Measurements from ENCODE around the gene FBXO9.
A peak's percentile ranks its signal among the peaks of the same experiment; 100 is the strongest.

The FBXO9 gene

DNA sequence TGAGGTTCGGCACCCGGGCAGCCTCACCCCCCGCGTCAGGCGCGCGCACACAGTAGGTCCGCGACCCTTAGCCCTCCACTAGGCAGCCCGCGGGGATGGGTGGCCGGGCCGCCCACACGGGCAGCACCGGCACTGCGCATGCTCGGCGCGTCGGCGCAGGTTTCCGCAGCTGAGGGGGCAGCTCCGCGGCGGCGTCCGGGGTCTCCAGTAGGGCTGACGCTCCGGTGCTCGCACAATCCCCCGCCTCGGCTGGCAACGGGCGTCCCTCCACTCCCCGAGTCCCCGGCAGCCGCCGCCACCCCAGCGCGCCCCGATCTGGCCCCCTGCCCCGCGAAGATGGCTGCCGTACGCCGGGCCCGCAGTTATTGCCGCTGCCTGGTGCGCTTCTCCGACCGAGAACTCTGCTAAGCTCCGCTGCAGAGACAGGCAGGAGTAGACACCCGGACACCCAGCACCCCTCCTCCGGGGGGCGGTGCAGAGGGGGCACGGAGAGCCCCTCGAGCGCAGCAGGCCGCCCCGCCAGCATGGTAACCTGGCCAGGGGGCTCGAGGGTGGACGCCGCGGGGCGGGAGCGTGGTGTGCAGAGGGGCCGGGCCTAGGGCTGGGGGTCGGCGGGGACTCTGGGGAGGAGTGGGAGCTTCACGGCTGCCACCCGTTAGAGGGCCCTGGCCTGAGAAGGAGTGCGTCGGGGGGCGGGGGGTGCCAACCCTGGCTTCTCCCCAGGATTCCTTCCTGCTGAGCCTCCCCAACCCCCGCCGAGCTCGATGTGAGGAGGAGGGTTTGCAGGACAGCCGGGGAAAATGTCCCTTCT lies at the start of gene FBXO9:
Gene FBXO9 (plus strand): TSS at position 139 of the 811 bp plus-strand sequence. CDS start 386 bp downstream, at position 525.
- DNase-seq, result peak; percentile 59

- no peak for DNase-seq
Measured at GRCh38 chr6:53015486-53015885, 49.7 kb upstream of the FBXO9 start.

DNA sequence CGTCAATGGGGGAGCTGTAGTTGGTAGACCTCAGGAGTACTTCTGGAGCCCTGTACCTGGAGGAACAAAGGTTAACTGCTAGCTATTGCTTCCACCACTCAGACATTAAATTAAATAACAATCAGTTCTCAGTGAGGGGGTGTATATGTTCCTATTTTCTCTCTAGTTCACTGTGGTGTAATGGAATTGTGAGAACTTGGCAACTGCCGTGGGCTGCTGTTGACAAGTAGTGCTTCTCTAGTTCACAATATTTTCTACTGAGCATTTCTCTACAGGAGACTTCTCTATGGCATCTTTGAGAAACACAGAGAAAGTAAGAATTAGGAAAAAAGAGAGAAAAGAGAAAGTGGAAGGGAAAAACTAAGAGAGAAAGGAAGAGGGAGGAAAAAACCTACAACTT lies 46.8 kb upstream of the FBXO9 start:
- DNase-seq, result no peak

- no peak for DNase-seq
Measured at GRCh38 chr6:53020005-53020744, 45.0 kb upstream of the FBXO9 start.

DNA sequence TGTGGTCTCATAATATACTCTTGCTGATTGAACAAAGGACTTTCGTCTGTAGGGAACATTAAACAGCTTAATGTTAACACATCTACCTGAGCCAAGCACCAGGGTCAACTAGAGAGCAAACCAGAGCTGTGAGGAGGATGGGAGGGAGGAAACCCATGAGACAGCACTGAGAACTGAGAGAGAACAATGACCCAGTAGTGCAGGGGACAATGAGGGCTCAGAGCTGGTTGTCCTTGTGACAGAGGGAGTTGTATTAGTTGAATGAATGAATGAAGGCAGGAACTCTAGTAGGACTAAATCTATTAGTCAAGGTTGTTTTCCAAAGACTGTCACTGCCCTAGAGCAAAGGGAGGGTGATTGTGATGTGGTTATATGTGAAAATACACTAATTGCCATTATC lies 41.9 kb upstream of the FBXO9 start:
- DNase-seq, result no peak

- DNase-seq, result no peak
Measured at GRCh38 chr6:53026526-53026925, 38.7 kb upstream of the FBXO9 start.

DNA sequence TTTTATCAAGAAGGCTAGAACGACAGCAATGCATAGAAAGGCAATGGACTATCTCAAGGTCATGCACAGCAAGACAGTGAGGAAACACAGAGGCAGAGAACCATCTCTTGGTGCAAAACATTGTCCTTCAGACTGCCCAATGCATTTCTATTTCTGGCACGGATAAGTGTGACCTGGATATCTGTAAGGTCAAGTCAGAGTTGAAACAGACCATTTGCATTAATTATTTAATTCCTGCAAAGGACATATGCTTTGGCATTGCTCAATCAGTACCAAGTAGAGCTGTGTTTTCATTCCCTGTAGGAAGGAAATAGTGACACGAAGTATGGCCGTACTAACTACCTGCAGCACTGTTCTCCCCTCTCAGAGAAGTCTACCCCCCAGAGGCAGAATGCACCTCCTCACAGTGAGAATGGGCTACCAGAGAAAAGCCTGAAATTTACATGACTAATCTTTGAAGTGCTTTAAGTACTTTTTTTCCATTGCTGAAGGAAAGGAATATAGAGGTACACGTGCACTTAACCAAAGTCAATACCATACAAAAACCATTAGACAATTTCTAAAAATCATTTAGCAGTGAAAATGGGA lies 38.0 kb upstream of the FBXO9 start:
- no peak for DNase-seq

GRCh38 chr6:53028467-53028866 lies 36.7 kb upstream of the FBXO9 start:
- no peak for DNase-seq

DNA sequence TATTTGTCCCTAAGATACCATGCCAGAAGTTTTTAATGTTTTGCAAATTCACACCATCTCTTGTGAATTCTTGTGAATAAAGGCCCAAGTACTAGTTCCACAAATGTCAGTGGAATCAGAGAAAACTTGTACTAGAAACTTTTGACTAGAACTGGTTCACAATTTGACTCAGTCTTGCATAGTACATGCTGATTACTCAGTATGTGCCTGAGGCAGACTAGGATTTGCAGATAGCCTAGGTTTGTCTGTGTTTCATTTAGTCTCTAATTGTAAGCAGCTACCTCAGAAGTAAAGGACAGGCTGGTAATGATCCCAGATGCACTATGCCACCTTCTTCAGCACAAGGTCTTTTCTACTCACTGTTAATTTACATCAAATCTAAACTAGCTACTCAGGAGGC lies 35.9 kb upstream of the FBXO9 start:
- no peak for DNase-seq

DNA sequence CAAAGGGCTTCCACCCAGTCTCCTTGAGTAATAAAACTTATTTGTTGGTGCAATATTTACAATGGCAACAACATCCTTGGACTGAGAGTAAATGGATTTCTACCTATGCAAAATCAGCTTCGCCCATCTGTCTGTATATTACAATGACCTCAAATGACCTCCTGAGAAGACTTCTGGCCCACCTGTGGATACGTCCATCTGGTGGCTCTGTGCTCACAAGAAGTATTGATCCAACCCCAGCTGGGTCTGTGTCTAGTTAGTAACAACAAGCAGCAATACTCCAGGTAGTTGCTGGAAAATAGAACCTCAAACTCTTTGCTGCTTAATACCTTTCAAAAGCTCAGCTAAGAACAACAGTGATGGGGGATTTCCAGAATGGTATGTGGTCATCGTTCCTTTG lies 35.4 kb upstream of the FBXO9 start:
- DNase-seq, result no peak

GRCh38 chr6:53031281-53031680 lies 33.9 kb upstream of the FBXO9 start:
- no peak for DNase-seq

DNA sequence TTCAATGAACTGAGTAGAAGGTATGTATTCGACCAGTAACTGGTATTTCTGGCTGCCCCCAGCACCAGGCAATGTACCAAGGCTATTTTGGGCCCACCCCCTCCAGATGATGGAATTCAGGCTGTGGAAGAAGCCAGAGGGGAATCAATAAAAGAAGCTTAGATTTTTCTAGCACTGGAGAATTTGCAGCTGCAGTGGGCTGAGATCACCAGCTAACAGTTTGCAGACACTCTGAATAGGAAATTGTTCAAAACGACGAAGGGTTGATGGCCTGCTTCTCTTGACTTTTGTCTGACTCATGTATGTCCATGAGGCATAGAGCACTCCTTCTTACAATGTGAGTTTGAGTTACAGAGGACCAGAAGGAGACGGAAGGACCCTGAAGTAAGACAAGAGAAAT lies 32.4 kb upstream of the FBXO9 start:
- DNase-seq, result no peak

DNA sequence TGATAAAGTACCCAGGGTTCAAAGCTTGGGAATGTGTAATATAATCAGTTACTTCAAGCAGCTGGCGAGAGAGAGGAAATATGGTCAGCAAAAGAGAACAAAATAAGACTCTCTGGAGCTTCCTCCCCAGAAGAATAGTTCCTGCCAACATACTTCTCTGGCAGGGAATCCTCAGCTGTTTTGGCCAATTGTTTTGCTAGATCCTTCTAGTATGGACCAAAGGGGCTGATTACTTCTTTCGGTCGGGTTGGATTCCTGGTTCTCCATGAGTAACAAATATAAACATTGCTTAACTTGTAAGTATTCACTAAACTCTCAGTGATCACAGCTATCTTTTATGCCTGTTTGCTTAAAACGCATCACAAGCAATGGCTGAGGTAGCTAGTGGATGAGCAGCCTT lies 31.4 kb upstream of the FBXO9 start:
- DNase-seq, result no peak

DNA sequence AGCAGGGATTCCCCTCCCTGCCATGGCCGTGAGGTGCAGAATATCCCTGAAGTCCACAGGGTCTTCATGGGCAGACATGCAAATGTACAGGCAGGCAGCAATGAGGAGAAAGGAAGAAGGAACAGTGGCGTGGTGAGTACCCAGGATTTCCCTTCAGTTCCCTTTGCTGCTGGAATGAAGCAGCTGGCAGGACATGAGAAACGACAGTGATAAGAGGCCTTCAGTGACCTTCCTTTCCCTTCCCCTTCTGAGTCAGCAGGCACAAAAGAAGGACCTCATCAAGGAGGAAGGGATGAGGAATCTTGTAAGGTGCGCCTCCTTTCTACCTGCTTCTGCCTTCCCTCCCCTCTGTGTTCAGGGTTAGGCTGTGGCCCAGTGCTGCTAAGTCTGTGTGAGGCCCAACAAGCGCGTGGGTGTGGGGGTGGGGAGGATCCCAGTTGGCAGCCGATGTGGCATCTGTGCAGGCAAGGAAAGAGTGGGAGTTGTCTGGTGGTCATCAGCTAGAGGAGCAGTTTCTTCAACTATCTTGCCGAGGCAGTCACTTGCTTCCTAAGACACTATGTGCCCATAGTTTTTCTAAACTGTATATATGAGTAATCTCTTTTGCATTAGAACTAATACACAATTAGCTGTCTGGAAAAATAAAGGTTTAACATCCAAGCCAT lies 29.5 kb upstream of the FBXO9 start:
- DNase-seq, result no peak

DNA sequence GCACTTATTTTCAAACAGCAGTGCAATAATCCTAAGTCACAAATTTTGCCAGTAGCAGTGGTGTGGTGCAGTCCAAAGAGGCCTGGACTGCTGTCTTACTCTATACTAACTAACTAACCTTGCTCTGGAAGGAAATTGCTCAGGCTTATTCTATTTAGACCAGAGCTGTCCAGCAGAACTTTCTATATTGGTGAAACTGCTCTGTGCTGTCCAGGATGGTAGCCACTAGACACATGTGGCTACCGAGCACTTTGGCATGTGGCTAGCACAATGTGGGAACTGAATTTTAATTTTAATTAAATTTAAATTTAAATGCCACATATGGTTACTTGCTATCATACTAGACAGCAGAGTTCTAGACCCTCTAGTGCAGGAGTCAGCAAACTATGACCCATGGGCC lies 27.1 kb upstream of the FBXO9 start:
- no peak for DNase-seq

DNA sequence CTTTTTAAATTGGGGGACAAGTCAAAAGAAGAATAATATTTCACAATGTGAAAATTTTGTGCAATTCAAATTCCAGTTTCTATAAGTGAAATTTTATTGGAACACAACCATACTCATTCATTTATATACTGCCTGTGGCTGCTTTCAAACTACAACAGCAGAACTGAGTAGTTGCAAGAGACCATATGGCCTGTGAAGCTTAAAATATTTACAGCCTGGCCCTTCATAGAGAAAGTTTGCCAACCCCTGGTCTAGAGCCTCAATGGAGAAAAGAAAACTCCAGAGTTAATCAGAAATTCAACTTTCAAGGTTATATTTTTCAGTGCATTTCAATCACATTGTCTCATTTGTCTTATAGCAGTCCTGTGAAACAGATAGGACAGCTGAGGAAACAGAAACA lies 26.6 kb upstream of the FBXO9 start:
- no peak for DNase-seq

- DNase-seq, result no peak
Measured at GRCh38 chr6:53041356-53041755, 23.8 kb upstream of the FBXO9 start.

- no peak for DNase-seq
Measured at GRCh38 chr6:53042112-53042511, 23.1 kb upstream of the FBXO9 start.

DNA sequence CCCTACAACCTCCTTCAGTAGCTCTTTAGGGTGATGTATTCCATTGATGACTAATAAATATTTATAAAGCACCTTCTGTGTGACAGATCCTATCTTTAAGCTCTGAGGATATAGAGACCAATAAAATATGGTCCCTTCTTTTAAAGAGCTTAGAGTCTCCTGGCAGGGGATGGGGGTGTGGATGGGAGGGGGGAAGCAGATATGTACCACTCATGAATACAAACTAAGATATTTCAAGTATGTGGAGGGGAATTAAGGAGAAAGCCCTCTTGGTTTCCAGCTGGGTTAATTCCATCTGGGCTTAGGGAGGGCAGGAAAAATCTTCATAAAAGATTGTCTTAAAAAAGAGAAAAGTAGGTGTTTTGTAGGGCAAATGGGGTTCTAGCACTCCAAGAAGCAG lies 21.6 kb upstream of the FBXO9 start:
- DNase-seq, result no peak

DNA sequence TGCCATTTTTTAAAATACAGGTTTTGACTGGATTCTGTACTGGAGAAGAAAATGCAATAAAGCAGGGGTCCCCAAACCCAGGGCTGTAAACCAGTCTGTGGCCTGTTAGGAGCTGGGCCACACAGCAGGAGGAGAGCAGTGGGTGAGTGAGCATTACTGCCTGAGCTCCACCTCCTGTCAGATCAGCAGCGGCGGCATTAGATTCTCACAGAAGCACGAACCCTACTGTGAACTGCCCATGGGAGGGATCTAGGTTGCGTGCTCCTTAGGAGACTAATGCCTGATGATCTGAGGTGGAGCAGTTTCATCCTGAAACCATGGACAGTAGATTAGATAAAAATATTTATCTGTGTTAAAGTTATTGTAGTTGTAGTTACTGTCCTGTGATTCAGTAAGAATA lies 21.1 kb upstream of the FBXO9 start:
- DNase-seq, result no peak

GRCh38 chr6:53044572-53044971 lies 20.6 kb upstream of the FBXO9 start:
- no peak for DNase-seq

GRCh38 chr6:53045891-53046673 lies 19.1 kb upstream of the FBXO9 start:
- no peak for DNase-seq

Measured in T1000 (cell line).